Liver (tissue), 9 donors: ENCODE measurements around the gene THAP11. TPM values are rescaled to one million over a fixed set of nuclear protein-coding genes. Genes with fewer than 3 reads are reported as not detected.

Experiments used
- DNase-seq: peaks from one replicate; pipeline ENCODE4 v3.0.0-alpha.2; 2017; ENCODE audit warnings: low spot score
- H3K27ac ChIP-seq, 2 donors: one replicate each; pipeline ENCODE4 v1.7.0; 2013; ENCODE audit warnings: inconsistent platforms in 2 of 2, low read length in 2 of 2, control low read depth in 1 of 2, low read depth in 1 of 2, mild to moderate bottlenecking in 1 of 2
- H3K27me3 ChIP-seq, 4 donors: one replicate each; pipeline versions ENCODE4 v1.6.1 to v1.7.0; 2013; ENCODE audit warnings: low read length in 3 of 4, inconsistent platforms in 1 of 4, mild to moderate bottlenecking in 1 of 4, moderate library complexity in 1 of 4; ENCODE audit not compliant: control insufficient read depth in 4 of 4, insufficient read depth in 4 of 4
- H3K36me3 ChIP-seq, 4 donors: one replicate each; pipeline versions ENCODE4 v1.6.1 to v1.7.0; 2013; ENCODE audit warnings: low read length in 3 of 4, mild to moderate bottlenecking in 3 of 4, low read depth in 1 of 4, moderate library complexity in 1 of 4; ENCODE audit not compliant: control insufficient read depth in 4 of 4, insufficient read depth in 3 of 4
- H3K4me1 ChIP-seq, 4 donors: one replicate each; pipeline versions ENCODE4 v1.6.1 to v1.7.0; 2013; ENCODE audit warnings: low read length in 3 of 4, mild to moderate bottlenecking in 3 of 4, moderate library complexity in 1 of 4; ENCODE audit not compliant: control insufficient read depth in 4 of 4, insufficient read depth in 4 of 4
- H3K4me3 ChIP-seq, 3 donors: one replicate each; pipeline versions ENCODE4 v1.6.1 to v1.7.0; 2013; ENCODE audit warnings: low read length in 3 of 3, control low read depth in 1 of 3, low read depth in 1 of 3, mild to moderate bottlenecking in 1 of 3
- H3K9ac ChIP-seq, 2 donors: one replicate each; pipeline ENCODE4 v1.7.0; 2013; ENCODE audit warnings: low read length in 2 of 2, mild to moderate bottlenecking in 2 of 2, moderate library complexity in 2 of 2, control low read depth in 1 of 2, low read depth in 1 of 2
- H3K9me3 ChIP-seq, 4 donors: one replicate each; pipeline versions ENCODE4 v1.6.1 to v1.7.0; 2013; ENCODE audit warnings: low read length in 3 of 4; ENCODE audit not compliant: control insufficient read depth in 4 of 4
- EGR1 ChIP-seq, 2 donors: IDR thresholded peaks; 2 replicates each; pipeline ENCODE4 v1.6.1; 2016 to 2018; ENCODE audit warnings: antibody characterized with exemption in 2 of 2, low read depth in 2 of 2
- FOXA1 ChIP-seq: IDR thresholded peaks from 2 replicates; pipeline ENCODE4 v1.6.1; 2016; ENCODE audit warnings: antibody characterized with exemption
- GABPA ChIP-seq, 2 donors: IDR thresholded peaks in 1 of 2; conservative IDR thresholded peaks in 1 of 2; 2 replicates each; pipeline ENCODE4 v1.6.1; 2016; ENCODE audit warnings: antibody characterized with exemption in 2 of 2, mild to moderate bottlenecking in 1 of 2, moderate library complexity in 1 of 2
- HNF4A ChIP-seq, 2 donors: conservative IDR thresholded peaks; 2 replicates each; pipeline ENCODE4 v1.6.1; 2016; ENCODE audit warnings: antibody characterized with exemption in 2 of 2, mild to moderate bottlenecking in 2 of 2
- HNF4G ChIP-seq: IDR thresholded peaks from 2 replicates; pipeline ENCODE4 v1.6.1; 2016; ENCODE audit warnings: antibody characterized with exemption
- JUND ChIP-seq, 2 donors: IDR thresholded peaks; 2 replicates each; pipeline ENCODE4 v1.6.1; 2016; ENCODE audit warnings: antibody characterized with exemption in 2 of 2
- RAD21 ChIP-seq, 2 donors: IDR thresholded peaks; 2 replicates each; pipeline ENCODE4 v1.6.1; 2016; ENCODE audit warnings: antibody characterized with exemption in 2 of 2, mild to moderate bottlenecking in 2 of 2
- RXRA ChIP-seq, 2 donors: IDR thresholded peaks; 2 replicates each; pipeline ENCODE4 v1.6.1; 2017 to 2018; ENCODE audit warnings: antibody characterized with exemption in 2 of 2, mild to moderate bottlenecking in 1 of 2
- TAF1 ChIP-seq: conservative IDR thresholded peaks from 2 replicates; pipeline ENCODE4 v1.6.1; 2016; ENCODE audit warnings: antibody characterized with exemption, mild to moderate bottlenecking
- YY1 ChIP-seq: IDR thresholded peaks from 2 replicates; pipeline ENCODE4 v1.6.1; 2016; ENCODE audit warnings: antibody characterized with exemption, mild to moderate bottlenecking
- WGBS: extraction: QIAGEN DNeasy Blood & Tissue Kit; methylation state at CpG from one replicate; pipeline ENCODE4 v1.1.7; 2013; 5-methylcytosine and 5-hydroxymethylcytosine counted together
- polyA plus RNA-seq, 2 donors: library from polyadenylated mRNA; stranded (reverse) in 1 of 2; unstranded in 1 of 2; fragments of 200-250 nt in 1 of 2; fragments of >200 nt in 1 of 2; fragmentation: Nextera tagmentation in 1 of 2; extraction: Ambion mirVana in 1 of 2; gene quantifications; one replicate each; pipeline versions ENCODE4 v1.2.1 to v1.2.3, GENCODE V29; 2013 to 2015
- total RNA-seq, 2 donors: library from RNA; depleted of rRNA; stranded (reverse); fragments of >200 nt; gene quantifications; one replicate each; pipeline ENCODE4 v1.2.3, GENCODE V29; 2014
- TF ChIP-seq, protein P1 (sequence below): IDR thresholded peaks from 2 replicates; pipeline ENCODE4 v1.6.1; 2016; ENCODE audit warnings: antibody characterized with exemption
- TF ChIP-seq, protein P2 (sequence below): IDR thresholded peaks from 2 replicates; pipeline ENCODE4 v1.6.1; 2016; ENCODE audit warnings: antibody characterized with exemption
- TF ChIP-seq, protein P3 (sequence below): fragments of 150-350 bp; IDR thresholded peaks from 2 replicates; pipeline ENCODE4 v1.5.1; 2017; ENCODE audit warnings: improper control_type of control experiment, low read depth, low read length; ENCODE audit not compliant: missing input control
- donor health status: healthy.
- donor health status: healthy.
- donor health status: healthy.
- donor health status: healthy.
- donor health status: healthy.

The THAP11 gene
- total and polyA plus RNA-seq, 4 donors = 6.7 to 19.7 (median 11.8) TPM

DNA sequence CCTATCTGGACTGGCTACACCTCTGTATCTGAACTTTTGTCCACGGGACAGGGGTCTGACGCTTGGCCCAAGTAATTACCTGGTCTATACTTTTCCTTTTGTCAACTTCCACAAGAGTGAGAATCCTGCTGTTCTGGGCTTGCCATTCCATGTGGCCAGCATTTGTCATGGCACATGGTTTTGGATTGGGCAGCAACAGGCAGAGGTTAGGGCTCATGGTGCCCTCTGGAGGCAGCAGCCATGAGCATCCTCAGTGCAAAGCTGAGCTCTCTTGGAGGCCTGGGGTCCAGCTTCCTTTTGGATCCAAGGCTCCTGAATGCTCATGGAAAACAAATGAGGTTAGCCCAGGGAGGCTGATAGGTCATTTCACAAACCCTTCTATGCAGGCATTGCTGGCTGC lies 23.2 kb downstream of the THAP11 start (continued):
- TF ChIP-seq, protein P1, sequence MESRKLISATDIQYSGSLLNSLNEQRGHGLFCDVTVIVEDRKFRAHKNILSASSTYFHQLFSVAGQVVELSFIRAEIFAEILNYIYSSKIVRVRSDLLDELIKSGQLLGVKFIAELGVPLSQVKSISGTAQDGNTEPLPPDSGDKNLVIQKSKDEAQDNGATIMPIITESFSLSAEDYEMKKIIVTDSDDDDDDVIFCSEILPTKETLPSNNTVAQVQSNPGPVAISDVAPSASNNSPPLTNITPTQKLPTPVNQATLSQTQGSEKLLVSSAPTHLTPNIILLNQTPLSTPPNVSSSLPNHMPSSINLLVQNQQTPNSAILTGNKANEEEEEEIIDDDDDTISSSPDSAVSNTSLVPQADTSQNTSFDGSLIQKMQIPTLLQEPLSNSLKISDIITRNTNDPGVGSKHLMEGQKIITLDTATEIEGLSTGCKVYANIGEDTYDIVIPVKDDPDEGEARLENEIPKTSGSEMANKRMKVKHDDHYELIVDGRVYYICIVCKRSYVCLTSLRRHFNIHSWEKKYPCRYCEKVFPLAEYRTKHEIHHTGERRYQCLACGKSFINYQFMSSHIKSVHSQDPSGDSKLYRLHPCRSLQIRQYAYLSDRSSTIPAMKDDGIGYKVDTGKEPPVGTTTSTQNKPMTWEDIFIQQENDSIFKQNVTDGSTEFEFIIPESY = no peak
- TF ChIP-seq EGR1 (IDR thresholded peaks at IDR 0.05; ENCODE audit: low read depth in 2 of 2) = no peak
- no peak for TF ChIP-seq JUND (IDR thresholded peaks at IDR 0.05)

GRCh38 chr16:67868290-67868689 lies 26.2 kb downstream of the THAP11 start:
- no peak for DNase-seq
- TF ChIP-seq GABPA (IDR thresholded peaks at IDR 0.05 in 1 of 2, conservative IDR thresholded peaks at IDR 0.05 in 1 of 2) (no peak), TAF1 (no peak), RAD21 (IDR thresholded peaks at IDR 0.05) (no peak), FOXA1 (no peak), HNF4A (conservative IDR thresholded peaks at IDR 0.05) (no peak), JUND (IDR thresholded peaks at IDR 0.05) (no peak), YY1 (no peak)
- TF ChIP-seq, protein P1 = no peak
- TF ChIP-seq, protein P2, sequence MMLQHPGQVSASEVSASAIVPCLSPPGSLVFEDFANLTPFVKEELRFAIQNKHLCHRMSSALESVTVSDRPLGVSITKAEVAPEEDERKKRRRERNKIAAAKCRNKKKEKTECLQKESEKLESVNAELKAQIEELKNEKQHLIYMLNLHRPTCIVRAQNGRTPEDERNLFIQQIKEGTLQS = no peak
- TF ChIP-seq, protein P3, sequence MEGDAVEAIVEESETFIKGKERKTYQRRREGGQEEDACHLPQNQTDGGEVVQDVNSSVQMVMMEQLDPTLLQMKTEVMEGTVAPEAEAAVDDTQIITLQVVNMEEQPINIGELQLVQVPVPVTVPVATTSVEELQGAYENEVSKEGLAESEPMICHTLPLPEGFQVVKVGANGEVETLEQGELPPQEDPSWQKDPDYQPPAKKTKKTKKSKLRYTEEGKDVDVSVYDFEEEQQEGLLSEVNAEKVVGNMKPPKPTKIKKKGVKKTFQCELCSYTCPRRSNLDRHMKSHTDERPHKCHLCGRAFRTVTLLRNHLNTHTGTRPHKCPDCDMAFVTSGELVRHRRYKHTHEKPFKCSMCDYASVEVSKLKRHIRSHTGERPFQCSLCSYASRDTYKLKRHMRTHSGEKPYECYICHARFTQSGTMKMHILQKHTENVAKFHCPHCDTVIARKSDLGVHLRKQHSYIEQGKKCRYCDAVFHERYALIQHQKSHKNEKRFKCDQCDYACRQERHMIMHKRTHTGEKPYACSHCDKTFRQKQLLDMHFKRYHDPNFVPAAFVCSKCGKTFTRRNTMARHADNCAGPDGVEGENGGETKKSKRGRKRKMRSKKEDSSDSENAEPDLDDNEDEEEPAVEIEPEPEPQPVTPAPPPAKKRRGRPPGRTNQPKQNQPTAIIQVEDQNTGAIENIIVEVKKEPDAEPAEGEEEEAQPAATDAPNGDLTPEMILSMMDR = no peak
- no peak overlapping the region for H3K4me3 ChIP-seq
- H3K9me3 ChIP-seq = no peaks in the 10 kb centered on the region
- H3K27me3 ChIP-seq = no peaks in the 10 kb centered on the region
- peaks cover 0 to 8% (median 4%) of the 10 kb centered on the region in 4 donors for H3K4me1 ChIP-seq
- no peak overlapping the region for H3K9ac ChIP-seq
- no peak overlapping the region for H3K27ac ChIP-seq
- H3K36me3 ChIP-seq = peaks cover 0 to 19% (median 9%) of the 10 kb centered on the region in 4 donors
- WGBS = 97% methylated on average over 6 of the region's 6 CpGs

DNA sequence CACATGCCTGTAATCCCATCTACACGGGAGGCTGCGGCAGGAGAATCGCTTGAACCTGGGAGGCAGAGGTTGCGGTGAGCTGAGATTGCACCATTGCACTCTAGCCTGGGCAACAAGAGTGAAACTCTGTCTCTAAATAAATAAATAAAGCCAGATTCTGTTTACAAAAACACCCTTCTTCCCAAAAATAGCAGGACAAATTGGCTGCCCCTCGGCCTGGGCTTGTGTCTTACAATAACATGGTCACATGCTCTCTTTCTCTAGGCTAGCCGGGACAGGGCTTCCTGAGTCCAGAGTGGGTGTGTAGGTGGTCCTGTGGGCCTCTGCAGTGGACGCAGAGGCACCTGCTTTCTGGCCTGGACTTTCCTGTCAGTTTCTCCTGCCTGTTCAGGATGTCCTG lies 27.5 kb downstream of the THAP11 start:
- Histone ChIP-seq H3K4me1 (peaks cover 2 to 20% (median 16%) of the 10 kb centered on the region in 4 donors), H3K9me3 (no peaks in the 10 kb centered on the region), H3K36me3 (peaks cover 0 to 19% (median 9%) of the 10 kb centered on the region in 4 donors), H3K4me3 (no peak overlapping the region), H3K27ac (peak overlapping the region; percentile 36 to 43), H3K27me3 (no peaks in the 10 kb centered on the region), H3K9ac (no peak overlapping the region)
- DNase-seq = no peak
- TF ChIP-seq HNF4G (no peak), RXRA (IDR thresholded peaks at IDR 0.05) (peak in 1 of 2 donors; percentile 53), HNF4A (conservative IDR thresholded peaks at IDR 0.05) (peak in 1 of 2 donors; percentile 37)
- 42% methylated on average over 7 of the region's 7 CpGs for WGBS
